Measurements from ENCODE around the gene TMEM115.

TMEM115 gene

GRCh38 chr3:50354850-50355249 lies 4.5 kb downstream of the TMEM115 start:
- in situ Hi-C loops (cut with MboI; ENCODE audit: low sequenced_read_pairs), result loop anchor here (25.0 kb wide), 1 partner anchor 182 kb away; no protein-coding TSS in a partner anchor

DNA sequence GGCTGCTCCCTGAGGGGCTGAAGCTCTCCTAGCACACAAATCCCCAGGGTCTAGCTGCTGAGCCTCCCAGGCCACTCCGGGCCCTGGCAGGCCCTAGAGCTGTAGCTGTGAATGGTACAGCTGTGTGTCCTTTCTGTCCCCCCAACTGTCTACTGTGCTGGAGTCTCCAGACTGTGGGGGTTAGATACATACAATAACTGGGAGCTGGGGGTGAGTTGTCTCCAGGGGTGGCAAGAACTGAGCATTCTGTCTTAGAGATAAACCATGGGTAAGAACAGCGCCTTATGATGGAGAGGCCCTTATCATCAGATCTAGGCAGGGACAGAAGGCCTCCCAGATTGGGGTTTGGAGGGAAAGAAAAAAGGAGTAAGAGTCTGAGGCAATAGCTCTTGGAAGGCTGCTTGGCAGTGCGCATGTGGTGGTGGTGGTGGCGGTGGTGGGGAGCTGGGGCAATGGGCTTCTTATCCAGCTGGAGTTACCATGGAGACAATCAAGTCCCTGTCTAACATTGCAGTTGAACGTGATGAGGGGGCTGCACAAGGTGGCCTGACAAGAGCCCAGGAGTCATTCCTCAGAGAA lies 5.0 kb downstream of the TMEM115 start:
- in situ Hi-C loops (cut with MboI; ENCODE audit: low sequenced_read_pairs), result loop anchor here (25.0 kb wide), 1 partner anchor 183 kb away; no protein-coding TSS in a partner anchor

DNA sequence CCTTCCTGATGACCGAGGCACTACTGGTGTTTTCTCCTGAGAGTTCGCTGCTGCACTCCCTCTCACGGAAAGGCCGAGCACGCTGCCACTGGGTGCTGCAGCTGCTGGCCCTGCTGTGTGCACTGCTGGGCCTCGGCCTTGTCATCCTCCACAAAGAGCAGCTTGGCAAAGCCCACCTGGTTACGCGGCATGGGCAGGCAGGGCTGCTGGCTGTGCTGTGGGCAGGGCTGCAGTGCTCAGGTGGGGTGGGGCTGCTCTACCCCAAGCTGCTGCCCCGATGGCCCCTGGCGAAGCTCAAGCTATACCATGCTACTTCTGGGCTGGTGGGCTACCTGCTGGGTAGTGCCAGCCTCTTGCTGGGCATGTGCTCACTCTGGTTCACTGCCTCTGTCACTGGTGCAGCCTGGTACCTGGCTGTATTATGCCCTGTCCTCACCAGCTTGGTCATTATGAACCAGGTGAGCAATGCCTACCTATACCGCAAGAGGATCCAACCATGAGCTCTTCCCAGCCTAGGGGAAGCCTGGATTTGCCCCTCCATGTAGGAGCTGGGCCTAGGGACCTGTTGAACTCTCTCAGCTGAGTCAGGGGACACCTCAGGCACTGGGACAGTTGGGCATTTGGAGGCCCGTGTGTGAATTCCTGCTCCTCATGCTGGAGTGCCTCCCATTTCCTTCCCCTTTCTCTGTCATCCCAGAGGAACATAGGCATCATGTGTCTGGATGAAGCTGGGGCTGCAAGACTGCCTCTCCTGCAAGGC lies 5.9 kb downstream of the TMEM115 start:
- in situ Hi-C loops (cut with MboI; ENCODE audit: low sequenced_read_pairs), result loop anchor here (25.0 kb wide), 1 partner anchor 184 kb away; no protein-coding TSS in a partner anchor

DNA sequence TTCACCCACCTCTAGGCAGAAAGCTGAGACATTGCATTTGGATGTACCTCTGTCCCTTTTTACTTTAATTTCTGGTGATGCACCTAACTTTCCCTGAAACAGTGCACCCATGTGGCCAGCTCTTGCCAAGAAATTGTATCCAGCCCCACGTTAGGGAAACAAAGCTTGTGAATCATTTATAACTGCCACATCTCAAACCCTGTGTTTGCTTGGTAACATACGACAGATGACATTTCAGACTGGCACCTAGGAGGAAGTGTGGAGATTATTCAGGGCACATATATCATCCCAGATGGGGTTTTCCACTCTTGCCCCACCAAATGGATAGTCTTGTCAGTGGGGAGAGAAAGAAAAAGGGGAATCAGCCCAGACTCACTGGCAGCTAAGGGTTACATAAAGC lies 6.5 kb downstream of the TMEM115 start:
- in situ Hi-C loops (cut with MboI; ENCODE audit: low sequenced_read_pairs), result loop anchor here (25.0 kb wide), 1 partner anchor 185 kb away; no protein-coding TSS in a partner anchor

- in situ Hi-C loops (cut with MboI; ENCODE audit: low sequenced_read_pairs), result loop anchor here (25.0 kb wide), 1 partner anchor 186 kb away; no protein-coding TSS in a partner anchor
Measured at GRCh38 chr3:50351323-50351697, 8.0 kb downstream of the TMEM115 start.

DNA sequence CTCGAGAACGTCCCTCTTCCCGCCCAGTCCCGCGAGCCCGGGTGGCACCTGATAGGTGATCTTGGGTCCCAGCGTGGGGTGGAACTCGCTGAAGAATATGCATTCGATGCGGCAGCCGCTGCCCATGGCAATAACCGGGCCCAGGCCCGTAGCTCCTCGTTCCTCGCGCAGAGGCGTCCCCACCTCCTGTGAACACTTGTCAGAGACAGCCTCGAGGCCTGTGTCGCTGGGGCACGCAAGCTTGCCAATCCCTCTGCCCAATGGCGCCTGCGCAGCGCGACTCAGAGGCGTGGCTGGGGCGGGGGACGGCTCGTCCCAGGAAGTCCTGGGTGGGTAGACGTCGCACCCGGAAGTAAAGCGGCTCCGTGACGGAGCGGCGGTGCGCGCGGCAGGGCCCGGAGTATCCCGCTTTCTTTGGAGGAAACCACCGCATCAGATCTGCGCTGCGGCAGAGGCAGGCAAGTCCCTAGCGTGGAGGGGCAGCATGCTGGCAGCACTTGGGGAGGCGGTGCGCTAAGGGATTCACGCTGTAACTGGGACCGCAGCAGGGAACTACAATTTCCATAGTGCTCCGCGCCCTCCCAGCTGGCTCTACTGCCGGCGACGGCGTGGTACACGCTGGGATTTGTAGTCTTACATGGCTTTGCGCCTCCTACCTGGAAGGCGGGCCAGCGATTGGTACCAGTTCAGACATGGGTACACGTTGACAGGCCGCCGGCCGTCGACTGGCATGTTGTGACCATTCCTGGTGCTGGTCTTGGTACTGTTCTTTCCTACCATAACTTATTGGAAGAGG lies 8.6 kb downstream of the TMEM115 start, which contains the start of the genes CYB561D2 and NPRL2:
Gene CYB561D2 (plus strand): TSS at position 336 of the 796 bp plus-strand sequence. CDS start 572 bp downstream, outside the sequence.
Gene NPRL2 (minus strand): TSS at position 249 of the 796 bp plus-strand sequence. CDS start 123 bp downstream, at position 126.
- in situ Hi-C loops (cut with MboI; ENCODE audit: low sequenced_read_pairs), result loop anchor here (25.0 kb wide), 1 partner anchor 187 kb away; no protein-coding TSS in a partner anchor

GRCh38 chr3:50350213-50350526 lies 9.2 kb downstream of the TMEM115 start:
- in situ Hi-C loops (cut with MboI; ENCODE audit: low sequenced_read_pairs), result loop anchor here (25.0 kb wide), 1 partner anchor 187 kb away; no protein-coding TSS in a partner anchor

- in situ Hi-C loops (cut with MboI; ENCODE audit: low sequenced_read_pairs), result no loop called here
Measured at GRCh38 chr3:50347187-50347813, 12.0 kb downstream of the TMEM115 start.

GRCh38 chr3:50345586-50346234 lies 13.6 kb downstream of the TMEM115 start, which contains the start of gene ZMYND10:
Gene ZMYND10, minus strand, starts transcription at chr3:50345732. Its CDS starts 153 bp downstream, at chr3:50345579.
- in situ Hi-C loops (cut with MboI; ENCODE audit: low sequenced_read_pairs), result no loop called here

DNA sequence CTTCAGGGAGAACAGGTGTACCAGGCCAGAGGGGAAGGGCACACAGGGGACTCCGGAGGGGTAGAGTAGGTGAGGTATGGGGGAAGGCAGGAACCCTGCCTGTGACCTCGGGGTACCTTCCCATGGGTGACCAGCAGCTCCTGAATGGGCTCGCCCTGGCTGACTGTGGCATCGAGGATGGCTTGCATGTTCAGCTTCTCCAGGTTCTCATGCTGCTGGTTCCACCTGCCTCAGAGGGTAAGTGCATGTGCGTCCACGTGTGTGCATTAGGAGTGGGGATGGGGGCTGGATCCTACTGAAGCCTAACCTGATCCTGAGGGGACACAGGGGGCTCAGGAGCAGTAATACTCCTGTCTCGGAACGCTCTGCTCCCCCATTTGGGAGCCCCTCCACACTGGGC lies 14.3 kb downstream of the TMEM115 start:
- in situ Hi-C loops (cut with MboI; ENCODE audit: low sequenced_read_pairs), result no loop called here

GRCh38 chr3:50342813-50343633 lies 16.3 kb downstream of the TMEM115 start:
- in situ Hi-C loops (cut with MboI; ENCODE audit: low sequenced_read_pairs), result no loop called here

GRCh38 chr3:50341996-50342650 lies 17.2 kb downstream of the TMEM115 start:
- in situ Hi-C loops (cut with MboI; ENCODE audit: low sequenced_read_pairs), result no loop called here

GRCh38 chr3:50341537-50341936 lies 17.8 kb downstream of the TMEM115 start:
- in situ Hi-C loops (cut with MboI; ENCODE audit: low sequenced_read_pairs), result no loop called here

DNA sequence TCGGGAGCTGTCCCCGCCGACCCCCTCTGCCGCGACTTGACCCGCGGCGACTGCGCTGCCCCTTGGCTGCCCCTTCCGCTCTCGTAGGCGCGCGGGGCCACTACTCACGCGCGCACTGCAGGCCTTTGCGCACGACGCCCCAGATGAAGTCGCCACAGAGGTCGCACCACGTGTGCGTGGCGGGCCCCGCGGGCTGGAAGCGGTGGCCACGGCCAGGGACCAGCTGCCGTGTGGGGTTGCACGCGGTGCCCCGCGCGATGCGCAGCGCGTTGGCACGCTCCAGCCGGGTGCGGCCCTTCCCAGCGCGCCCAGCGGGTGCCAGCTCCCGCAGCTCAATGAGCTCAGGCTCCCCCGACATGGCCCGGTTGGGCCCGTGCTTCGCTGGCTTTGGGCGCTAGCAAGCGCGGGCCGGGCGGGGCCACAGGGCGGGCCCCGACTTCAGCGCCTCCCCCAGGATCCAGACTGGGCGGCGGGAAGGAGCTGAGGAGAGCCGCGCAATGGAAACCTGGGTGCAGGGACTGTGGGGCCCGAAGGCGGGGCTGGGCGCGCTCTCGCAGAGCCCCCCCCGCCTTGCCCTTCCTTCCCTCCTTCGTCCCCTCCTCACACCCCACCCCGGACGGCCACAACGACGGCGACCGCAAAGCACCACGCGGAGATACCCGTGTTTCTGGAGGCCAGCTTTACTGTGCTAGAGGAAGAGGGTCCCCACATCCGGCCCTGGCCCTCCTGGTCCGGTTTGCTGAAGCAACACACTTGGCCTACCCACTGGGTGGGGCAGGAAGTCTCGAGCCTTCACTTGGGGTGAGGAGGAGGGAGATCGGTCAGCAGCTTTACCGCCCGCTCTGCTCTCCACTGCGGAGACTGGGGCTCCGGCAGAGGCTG lies 18.6 kb downstream of the TMEM115 start, which contains the start of gene RASSF1:
Gene RASSF1 (minus strand): TSS at position 389 of the 882 bp plus-strand sequence. CDS start 31 bp downstream, at position 358.
- in situ Hi-C loops (cut with MboI; ENCODE audit: low sequenced_read_pairs), result no loop called here

- in situ Hi-C loops (cut with MboI; ENCODE audit: low sequenced_read_pairs), result no loop called here
Measured at GRCh38 chr3:50340147-50340447, 19.2 kb downstream of the TMEM115 start.

GRCh38 chr3:50339485-50340146 lies 19.7 kb downstream of the TMEM115 start:
- in situ Hi-C loops (cut with MboI; ENCODE audit: low sequenced_read_pairs), result no loop called here

GRCh38 chr3:50338965-50339364 lies 20.4 kb downstream of the TMEM115 start:
- in situ Hi-C loops (cut with MboI; ENCODE audit: low sequenced_read_pairs), result no loop called here
